ENCODE measurements around the gene IRF2BP2. TPM values are rescaled to one million over a fixed set of nuclear protein-coding genes. Genes with fewer than 3 reads are reported as not detected.

IRF2BP2 gene
- total and polyA plus RNA-seq, 2 donors (not counting 1 experiment from before 2014, with no cell fraction given): 17.8 to 71.8 TPM

DNA sequence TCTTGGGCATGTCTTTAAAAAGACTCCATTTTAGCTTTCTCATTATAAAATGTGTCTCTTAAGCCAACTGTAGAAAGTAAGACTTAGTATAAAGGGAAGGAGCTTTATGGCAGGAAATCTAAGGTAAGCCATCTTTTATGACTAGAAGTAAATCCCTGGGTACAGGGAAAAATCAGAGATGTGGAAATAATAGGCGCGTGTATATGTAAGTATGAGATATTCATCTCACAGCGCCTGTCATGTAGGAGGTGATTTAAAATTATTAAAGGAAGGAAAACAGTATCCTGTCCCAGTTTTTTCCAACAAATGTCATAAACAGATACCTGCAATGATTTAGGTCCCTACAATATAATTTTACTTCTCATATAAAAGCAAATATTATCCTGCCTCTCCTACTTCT lies 35.0 kb upstream of the IRF2BP2 start:
- H3K9ac ChIP-seq (ENCODE audit: insufficient read depth, low read length): no peak overlapping the region
- TF ChIP-seq, protein P1, sequence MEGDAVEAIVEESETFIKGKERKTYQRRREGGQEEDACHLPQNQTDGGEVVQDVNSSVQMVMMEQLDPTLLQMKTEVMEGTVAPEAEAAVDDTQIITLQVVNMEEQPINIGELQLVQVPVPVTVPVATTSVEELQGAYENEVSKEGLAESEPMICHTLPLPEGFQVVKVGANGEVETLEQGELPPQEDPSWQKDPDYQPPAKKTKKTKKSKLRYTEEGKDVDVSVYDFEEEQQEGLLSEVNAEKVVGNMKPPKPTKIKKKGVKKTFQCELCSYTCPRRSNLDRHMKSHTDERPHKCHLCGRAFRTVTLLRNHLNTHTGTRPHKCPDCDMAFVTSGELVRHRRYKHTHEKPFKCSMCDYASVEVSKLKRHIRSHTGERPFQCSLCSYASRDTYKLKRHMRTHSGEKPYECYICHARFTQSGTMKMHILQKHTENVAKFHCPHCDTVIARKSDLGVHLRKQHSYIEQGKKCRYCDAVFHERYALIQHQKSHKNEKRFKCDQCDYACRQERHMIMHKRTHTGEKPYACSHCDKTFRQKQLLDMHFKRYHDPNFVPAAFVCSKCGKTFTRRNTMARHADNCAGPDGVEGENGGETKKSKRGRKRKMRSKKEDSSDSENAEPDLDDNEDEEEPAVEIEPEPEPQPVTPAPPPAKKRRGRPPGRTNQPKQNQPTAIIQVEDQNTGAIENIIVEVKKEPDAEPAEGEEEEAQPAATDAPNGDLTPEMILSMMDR (conservative IDR thresholded peaks at IDR 0.05 in 1 of 2, IDR thresholded peaks at IDR 0.05 in 1 of 2; ENCODE audit: low read depth in 1 of 2, low read length in 2 of 2): no peak
- no peak for TF ChIP-seq EZH2 (IDR thresholded peaks at IDR 0.05; ENCODE audit: low read length, missing control alignments)
- H3K4me1 ChIP-seq (ENCODE audit: control insufficient read depth, extremely low read depth, insufficient read depth, low read length): peaks cover 2% of the 10 kb centered on the region
- no peak overlapping the region for H3K4me2 ChIP-seq (ENCODE audit: extremely low read depth, insufficient read depth, low read length)
- H3K9me3 ChIP-seq (ENCODE audit: control insufficient read depth, insufficient read depth, low read depth, low read length): no peaks in the 10 kb centered on the region
- H3K27me3 ChIP-seq (ENCODE audit: control insufficient read depth, insufficient read depth, low read length): no peaks in the 10 kb centered on the region
- H3K27ac ChIP-seq (ENCODE audit: insufficient read depth, low read length): no peak overlapping the region
- H4K20me1 ChIP-seq (ENCODE audit: control insufficient read depth, extremely low read depth, insufficient read depth, low read length): no peaks in the 10 kb centered on the region
- DNase-seq (ENCODE audit: low read depth in 2 of 2): no peak
- H2AFZ ChIP-seq (ENCODE audit: low read length): no peak overlapping the region
- no peaks in the 10 kb centered on the region for H3K79me2 ChIP-seq (ENCODE audit: control insufficient read depth, insufficient read depth, low read length)
- no peak overlapping the region for H3K4me3 ChIP-seq (replicated peaks in 1 of 4; ENCODE audit: control extremely low read depth in 1 of 4, insufficient read depth in 1 of 4, low read depth in 3 of 4, low read length in 4 of 4)
- no peaks in the 10 kb centered on the region for H3K36me3 ChIP-seq (ENCODE audit: control insufficient read depth, insufficient read depth, low read length)

GRCh38 chr1:234643850-234644134 lies 33.8 kb upstream of the IRF2BP2 start:
- H4K20me1 ChIP-seq (ENCODE audit: control insufficient read depth, extremely low read depth, insufficient read depth, low read length): no peaks in the 10 kb centered on the region
- no peak for DNase-seq (ENCODE audit: low read depth in 2 of 2)
- no peaks in the 10 kb centered on the region for H3K9me3 ChIP-seq (ENCODE audit: control insufficient read depth, insufficient read depth, low read depth, low read length)
- H3K4me2 ChIP-seq (ENCODE audit: extremely low read depth, insufficient read depth, low read length): no peak overlapping the region
- H3K27me3 ChIP-seq (ENCODE audit: control insufficient read depth, insufficient read depth, low read length): no peaks in the 10 kb centered on the region
- H3K4me3 ChIP-seq (replicated peaks in 1 of 4; ENCODE audit: control extremely low read depth in 1 of 4, insufficient read depth in 1 of 4, low read depth in 3 of 4, low read length in 4 of 4): no peak overlapping the region
- no peaks in the 10 kb centered on the region for H3K36me3 ChIP-seq (ENCODE audit: control insufficient read depth, insufficient read depth, low read length)
- H3K79me2 ChIP-seq (ENCODE audit: control insufficient read depth, insufficient read depth, low read length): no peaks in the 10 kb centered on the region
- peaks cover 2% of the 10 kb centered on the region for H3K4me1 ChIP-seq (ENCODE audit: control insufficient read depth, extremely low read depth, insufficient read depth, low read length)
- H2AFZ ChIP-seq (ENCODE audit: low read length): no peak overlapping the region
- H3K9ac ChIP-seq (ENCODE audit: insufficient read depth, low read length): no peak overlapping the region
- TF ChIP-seq, protein P1 (conservative IDR thresholded peaks at IDR 0.05 in 1 of 2, IDR thresholded peaks at IDR 0.05 in 1 of 2; ENCODE audit: low read depth in 1 of 2, low read length in 2 of 2): no peak
- no peak for TF ChIP-seq EZH2 (IDR thresholded peaks at IDR 0.05; ENCODE audit: low read length, missing control alignments)
- no peak overlapping the region for H3K27ac ChIP-seq (ENCODE audit: insufficient read depth, low read length)

DNA sequence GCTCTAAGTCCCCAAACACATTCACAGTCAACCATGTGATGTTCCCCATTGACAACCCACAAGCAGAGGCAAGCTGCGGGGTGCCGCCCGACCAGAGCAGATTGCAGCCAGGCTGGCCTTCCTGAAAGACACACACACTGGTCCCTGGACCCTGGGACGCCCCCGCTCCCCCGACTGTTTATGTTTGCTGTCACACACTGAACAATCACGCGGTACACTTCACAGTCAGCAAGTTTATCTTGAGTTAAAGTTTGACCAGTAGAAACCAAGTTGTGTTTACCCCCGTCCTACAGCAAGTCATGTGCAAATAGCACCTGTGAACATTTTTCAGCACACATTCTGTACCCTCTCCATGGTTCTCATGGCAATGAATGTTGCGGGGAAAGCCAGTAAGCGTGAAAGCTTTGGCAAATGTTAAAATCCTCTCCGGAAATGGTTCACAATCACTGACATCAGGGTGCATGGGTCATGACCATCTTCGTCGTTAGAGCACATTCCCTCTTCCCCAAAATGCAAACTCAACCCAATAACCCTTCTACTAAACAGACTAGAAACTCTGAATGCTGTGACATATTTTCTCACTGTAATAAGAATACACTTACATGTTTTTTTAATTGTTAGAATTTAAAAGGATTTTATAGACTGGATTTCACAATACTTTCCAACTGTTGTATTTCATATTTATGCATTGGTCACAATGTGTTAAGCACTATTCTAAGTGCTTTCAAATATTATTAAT lies 33.3 kb upstream of the IRF2BP2 start:
- Histone ChIP-seq H4K20me1 (ENCODE audit: control insufficient read depth, extremely low read depth, insufficient read depth, low read length) (no peaks in the 10 kb centered on the region), H3K36me3 (ENCODE audit: control insufficient read depth, insufficient read depth, low read length) (no peaks in the 10 kb centered on the region), H3K79me2 (ENCODE audit: control insufficient read depth, insufficient read depth, low read length) (no peaks in the 10 kb centered on the region), H3K27ac (ENCODE audit: insufficient read depth, low read length) (no peak overlapping the region), H3K27me3 (ENCODE audit: control insufficient read depth, insufficient read depth, low read length) (no peaks in the 10 kb centered on the region), H3K9ac (ENCODE audit: insufficient read depth, low read length) (no peak overlapping the region), H3K4me1 (ENCODE audit: control insufficient read depth, extremely low read depth, insufficient read depth, low read length) (peaks cover 2% of the 10 kb centered on the region), H2AFZ (ENCODE audit: low read length) (no peak overlapping the region), H3K4me2 (ENCODE audit: extremely low read depth, insufficient read depth, low read length) (no peak overlapping the region), H3K9me3 (ENCODE audit: control insufficient read depth, insufficient read depth, low read depth, low read length) (no peaks in the 10 kb centered on the region), H3K4me3 (replicated peaks in 1 of 4; ENCODE audit: control extremely low read depth in 1 of 4, insufficient read depth in 1 of 4, low read depth in 3 of 4, low read length in 4 of 4) (no peak overlapping the region)
- TF ChIP-seq EZH2 (IDR thresholded peaks at IDR 0.05; ENCODE audit: low read length, missing control alignments): no peak
- TF ChIP-seq, protein P1 (conservative IDR thresholded peaks at IDR 0.05 in 1 of 2, IDR thresholded peaks at IDR 0.05 in 1 of 2; ENCODE audit: low read depth in 1 of 2, low read length in 2 of 2): no peak
- no peak for DNase-seq (ENCODE audit: low read depth in 2 of 2)
